Fibroblast of the aortic adventitia (primary cell): Measurements from ENCODE around the gene TAS2R1. TPM values are rescaled to one million over a fixed set of nuclear protein-coding genes. Genes with fewer than 3 reads are reported as not detected.
A peak's percentile ranks its signal among the peaks of the same experiment; 100 is the strongest.

Experiments
- DNase-seq: peaks from one replicate; pipeline ENCODE4 v3.0.0-alpha.2; 2010; ENCODE audit warnings: low read depth
- H3K4me3 ChIP-seq: 2 replicates; pipeline ENCODE4 v1.5.1; 2011; ENCODE audit warnings: low read depth, mild to moderate bottlenecking, control low read depth, low read length, moderate library complexity
- CTCF ChIP-seq: IDR thresholded peaks from 2 replicates; pipeline ENCODE4 v1.5.1; 2011; ENCODE audit warnings: mild to moderate bottlenecking, low read length, control low read depth, inconsistent platforms; ENCODE audit not compliant: insufficient read depth
- total RNA-seq: library from RNA; depleted of rRNA; stranded (reverse); fragments of >200 nt; gene quantifications from 2 replicates; pipeline ENCODE4 v1.2.3, GENCODE V29; 2012; ENCODE audit warnings: low replicate concordance

Gene TAS2R1
- total RNA-seq, 1 donor = not detected

DNA sequence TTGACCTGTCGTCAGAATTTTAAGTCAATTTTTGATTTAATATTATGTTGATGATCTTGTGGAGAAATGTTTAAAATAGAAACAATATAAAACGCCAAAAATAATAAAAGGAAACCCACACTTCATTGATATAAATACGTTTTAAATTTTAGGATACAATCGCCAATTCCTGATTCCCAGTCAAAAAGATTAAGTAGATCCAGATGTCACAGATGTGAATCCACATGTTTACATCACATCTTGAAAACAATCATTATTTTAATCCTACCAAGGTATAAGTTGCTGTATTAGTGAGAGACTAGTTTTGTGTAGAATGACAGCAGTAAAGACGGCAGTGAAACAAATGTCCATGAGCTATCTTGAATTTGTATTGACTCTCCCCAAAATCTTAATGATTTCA lies 4.9 kb downstream of the TAS2R1 start:
- peak; percentile 4 for DNase-seq
- no peak overlapping the region for H3K4me3 ChIP-seq
- no peak for TF ChIP-seq CTCF

- DNase-seq = peak; percentile 70
- no peak overlapping the region for H3K4me3 ChIP-seq
- TF ChIP-seq CTCF = no peak
Observed at GRCh38 chr5:9624196-9624947, 5.8 kb downstream of the TAS2R1 start.

DNA sequence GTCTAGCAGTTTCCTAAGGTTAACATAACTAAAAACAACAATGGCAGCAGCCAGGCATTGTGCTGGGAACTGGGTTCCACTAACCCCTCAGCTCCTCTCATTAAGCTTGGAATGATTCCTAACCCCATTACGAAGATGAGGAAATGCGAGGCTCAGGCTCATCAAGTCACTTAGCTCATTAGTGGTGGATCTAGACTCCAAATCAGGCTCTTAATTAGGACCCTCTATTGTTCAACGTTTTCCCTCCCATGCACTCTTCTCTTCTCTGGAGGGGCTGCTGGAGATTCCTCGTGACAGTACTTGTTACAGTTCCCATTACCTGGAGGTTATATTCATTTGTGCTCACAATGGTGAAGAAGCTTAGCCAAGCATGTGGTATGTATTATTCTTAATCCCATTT lies 6.5 kb downstream of the TAS2R1 start:
- DNase-seq = peak; percentile 1
- no peak for TF ChIP-seq CTCF
- no peak overlapping the region for H3K4me3 ChIP-seq

DNA sequence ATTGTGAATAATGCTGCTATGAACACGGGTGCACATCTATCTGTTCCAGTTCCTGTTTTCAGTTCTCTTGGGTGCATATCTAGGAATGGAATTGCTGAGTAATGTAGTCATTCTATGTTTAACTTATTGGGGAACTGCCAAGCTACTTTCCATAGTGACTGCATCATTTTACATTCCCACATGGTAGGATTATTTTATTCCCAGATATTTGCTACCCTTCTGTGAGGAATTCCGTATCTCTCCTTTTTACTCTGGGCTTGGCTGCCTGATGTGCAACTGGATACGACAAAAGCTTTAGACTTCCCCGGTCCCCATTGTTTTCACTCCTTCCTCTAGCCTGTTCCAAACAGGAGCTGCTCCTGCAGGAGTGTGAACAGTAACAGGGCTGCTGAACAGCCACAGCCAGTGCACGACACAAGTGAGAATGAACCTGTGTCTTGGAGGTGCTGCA lies 7.2 kb downstream of the TAS2R1 start:
- peak; percentile 95 for DNase-seq
- no peak for TF ChIP-seq CTCF
- H3K4me3 ChIP-seq = peak overlapping the region; percentile 3

DNA sequence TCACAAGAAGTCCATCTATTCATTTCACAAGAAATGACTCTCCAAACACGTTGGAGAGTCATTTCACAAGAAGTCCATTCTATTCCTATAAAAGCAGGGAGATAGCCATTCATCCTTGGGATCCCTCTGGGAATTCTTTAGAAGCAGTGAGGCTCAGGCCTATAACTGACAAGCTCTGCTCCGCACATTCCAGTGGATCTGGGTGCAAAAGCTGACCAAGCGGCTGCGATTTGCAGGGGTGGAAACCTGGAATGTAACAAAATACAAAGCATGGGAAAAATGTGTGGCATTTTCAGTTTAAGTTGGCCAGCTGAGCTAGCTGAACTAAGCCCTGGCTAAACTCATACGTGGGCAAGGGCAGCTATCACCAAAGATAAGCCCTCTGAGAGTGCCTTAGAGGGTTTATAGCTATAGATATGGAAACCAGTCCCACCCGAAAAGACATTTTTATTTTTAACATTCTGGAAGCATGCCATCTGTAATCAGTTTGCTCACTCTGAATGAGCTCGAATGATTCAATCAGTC lies 8.7 kb downstream of the TAS2R1 start:
- no peak for TF ChIP-seq CTCF
- H3K4me3 ChIP-seq = no peak overlapping the region
- peak; percentile 93 for DNase-seq

DNA sequence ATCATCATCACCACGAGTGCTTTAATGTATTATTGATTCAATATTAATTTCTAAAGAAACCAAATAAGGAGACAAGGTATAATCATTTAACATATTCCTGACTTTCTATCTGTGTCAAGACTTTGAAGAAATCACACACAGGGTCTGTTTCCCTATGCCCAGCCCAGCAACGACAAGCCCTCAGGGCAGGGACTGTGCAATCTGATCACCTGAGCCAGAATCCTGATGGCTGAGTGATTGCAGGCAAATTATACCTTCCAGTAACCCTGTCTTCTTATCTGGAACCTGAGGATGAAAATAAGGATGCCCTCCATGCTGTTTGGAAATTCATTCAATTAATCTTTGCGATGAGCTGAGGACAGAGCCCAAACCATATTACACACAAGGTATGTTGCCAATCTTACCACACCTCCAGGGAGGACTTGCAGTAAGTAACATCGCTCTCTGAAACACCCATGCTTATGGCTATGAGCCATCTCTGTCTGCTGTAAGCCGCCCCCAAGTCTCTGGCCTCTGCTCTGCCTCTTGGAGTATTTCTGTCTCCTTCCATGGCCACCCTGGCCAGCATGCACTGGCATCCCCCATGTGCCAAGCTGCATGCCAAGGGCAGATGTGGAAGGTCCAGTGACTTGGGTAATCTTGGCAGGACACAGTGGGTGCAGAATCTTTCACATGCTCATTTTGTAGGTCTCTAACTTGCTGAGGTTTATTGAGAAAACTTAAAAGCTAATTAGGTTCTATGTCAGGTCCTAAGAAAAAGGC lies 10.6 kb downstream of the TAS2R1 start:
- H3K4me3 ChIP-seq = no peak overlapping the region
- TF ChIP-seq CTCF = no peak
- no peak for DNase-seq
